ENCODE results near the gene CCDC192. TPM values are rescaled to one million over a fixed set of nuclear protein-coding genes. Genes with fewer than 3 reads are reported as not detected.

The CCDC192 gene
- total and polyA plus RNA-seq, 10 of the 15 experiments (the other 5 are each of a cell fraction or from before 2014, with no cell fraction given), result 0.20 to 0.79 (median 0.32) TPM; not detected in 4

DNA sequence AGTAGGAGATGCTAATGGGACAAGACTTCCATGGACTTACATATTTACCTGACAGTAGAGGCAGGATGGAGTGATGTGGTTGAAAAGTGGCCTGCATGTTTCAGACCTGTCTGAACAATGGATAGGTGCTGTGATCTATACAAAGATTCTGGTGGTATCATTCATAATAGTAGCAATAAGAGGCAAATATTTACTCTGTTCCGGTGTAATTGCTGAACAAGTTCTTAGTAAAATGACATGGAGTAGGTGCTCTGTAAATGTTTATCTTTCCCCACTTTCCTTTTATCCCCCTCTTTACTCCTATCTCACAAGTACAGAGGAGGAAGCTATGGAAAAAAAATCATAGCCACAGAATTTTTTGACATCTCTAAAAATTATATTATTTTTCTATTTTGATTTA, 221.4 kb downstream of the CCDC192 start:
- no TSS peak for BruUV-seq (replicated peaks)
- H3K4me2 ChIP-seq (ENCODE audit: control insufficient read depth, insufficient read depth), result no peak overlapping the region
- no peak overlapping the region for H3K9ac ChIP-seq (ENCODE audit: control insufficient read depth, insufficient read depth, low read length)
- TF ChIP-seq POLR2AphosphoS2 (IDR thresholded peaks at IDR 0.05; ENCODE audit: low read depth, low read length), result no peak
- TF ChIP-seq EGR1 (IDR thresholded peaks at IDR 0.05; ENCODE audit: borderline replicate concordance in 1 of 2, low read depth in 2 of 2, low read length in 2 of 2), result no peak
- no peak for TF ChIP-seq BCL11A (IDR thresholded peaks at IDR 0.05; ENCODE audit: low read depth, low read length)
- TF ChIP-seq CREB1 (IDR thresholded peaks at IDR 0.05; ENCODE audit: low read depth), result no peak
- no peak for TF ChIP-seq SMAD5 (IDR thresholded peaks at IDR 0.05; ENCODE audit: low read depth)
- no peak for TF ChIP-seq NBN (IDR thresholded peaks at IDR 0.05)
- no peak for TF ChIP-seq EP300 (IDR thresholded peaks at IDR 0.05; ENCODE audit: borderline replicate concordance in 1 of 2, control insufficient read depth in 1 of 2, low read depth in 2 of 2, low read length in 2 of 2)
- no peak for TF ChIP-seq PAX5 (IDR thresholded peaks at IDR 0.05; ENCODE audit: borderline replicate concordance, low read depth, low read length)
- no peak for TF ChIP-seq WRNIP1 (IDR thresholded peaks at IDR 0.05; ENCODE audit: borderline replicate concordance, low read depth, low read length)
- no peak for TF ChIP-seq NFYA (IDR thresholded peaks at IDR 0.05; ENCODE audit: borderline replicate concordance, low read depth, low read length)
- no peak for TF ChIP-seq CBX5 (IDR thresholded peaks at IDR 0.05; ENCODE audit: low read depth)
- TF ChIP-seq ESRRA (IDR thresholded peaks at IDR 0.05; ENCODE audit: low read length), result no peak
- no peak for TF ChIP-seq RAD21 (IDR thresholded peaks at IDR 0.05; ENCODE audit: insufficient read depth, low read depth, low read length)
- no peak for TF ChIP-seq JUND (IDR thresholded peaks at IDR 0.05; ENCODE audit: low read depth, low read length)
- no peak for TF ChIP-seq MTA3 (IDR thresholded peaks at IDR 0.05; ENCODE audit: borderline replicate concordance, low read length)
- in situ Hi-C loops (cut with MboI), result no loop called here
- no peaks in the 10 kb centered on the region for H4K20me1 ChIP-seq (ENCODE audit: control insufficient read depth, insufficient read depth)
- ChIA-PET CTCF (interaction anchor here (1.0 to 2.5 kb wide), 3 partner anchors 8 to 12 kb away, joined by 3 to 12 read pairs (median 4); no protein-coding TSS in a partner anchor), SMC1A (ENCODE audit: uncharacterized antibody, unreplicated experiment) (interaction anchor here (0.8 kb wide), 1 partner anchor 12 kb away, joined by 3 read pairs; no protein-coding TSS in a partner anchor), RAD21 (ENCODE audit: unreplicated experiment) (interaction anchor here (1.2 to 1.7 kb wide), 2 partner anchors 14 to 156 kb away, joined by 4 read pairs; no protein-coding TSS in a partner anchor), POLR2A (interaction anchor here (1.2 to 1.3 kb wide), 3 partner anchors 15 to 23 kb away, joined by 3 to 4 read pairs (median 3); no protein-coding TSS in a partner anchor)
- H3K36me3 ChIP-seq (ENCODE audit: control insufficient read depth in 2 of 2, insufficient read depth in 2 of 2, low read length in 1 of 2), result no peaks in the 10 kb centered on the region
- no peaks in the 10 kb centered on the region; the same call in 1 of the 2 replicates for H3K4me1 ChIP-seq (ENCODE audit: control insufficient read depth, insufficient read depth, low read length)
- no peaks in the 10 kb centered on the region for H3K27me3 ChIP-seq (replicated peaks in 1 of 2; ENCODE audit: control insufficient read depth in 2 of 2, insufficient read depth in 2 of 2, low read length in 1 of 2)
- intact Hi-C loops (cut with micrococcal nuclease; ENCODE audit: unreplicated experiment), result no loop called here
- ATAC-seq, result no peak
- no peak for DNase-seq (ENCODE audit: low read depth, low spot score)
- H2AFZ ChIP-seq (ENCODE audit: control insufficient read depth, low read depth, low read length), result no peak overlapping the region
- no peak overlapping the region for H3K4me3 ChIP-seq
- FAIRE-seq, result no peak
- no peaks in the 10 kb centered on the region for H3K9me3 ChIP-seq (replicated peaks; ENCODE audit: control insufficient read depth, insufficient read depth, low read length)
- WGBS (ENCODE audit: insufficient coverage, insufficient replicate concordance, low lambda C conversion rate, missing lambda C conversion rate), result 100% methylated on average over 1 of the region's 1 CpG
- no peaks in the 10 kb centered on the region for H3K79me2 ChIP-seq (ENCODE audit: control insufficient read depth, insufficient read depth, low read length)
- no peak overlapping the region for H3K27ac ChIP-seq (ENCODE audit: control insufficient read depth, insufficient read depth)

Measured in GM12878 (cell line).